OCI-LY7 (cell line): ENCODE measurements around the gene EID2B. TPM values are rescaled to one million over a fixed set of nuclear protein-coding genes. Genes with fewer than 3 reads are reported as not detected.

ENCODE experiments used
- Bru-seq: library from RNA; stranded (reverse); fragments of 400-500 nt; gene quantifications from one replicate; lab custom pipeline; 2021; lab: Mats Ljungman, UMichigan
- BruChase-seq, 2 experiments: library from RNA; stranded (reverse); fragments of 400-500 nt; gene quantifications; one replicate each; lab custom pipeline; 2021; lab: Mats Ljungman, UMichigan
- BruUV-seq: library from RNA; stranded (reverse); fragments of 400-500 nt; replicated peaks from 2 replicates; lab custom pipeline; 2021; lab: Mats Ljungman, UMichigan
- CTCF ChIA-PET: fragments of 300-600 bp; sonication (Branson Sonifier 250); formaldehyde crosslinking; loops from one replicate; lab custom pipeline; 2022; ENCODE audit warnings: antibody characterized with exemption; ENCODE audit not compliant: unreplicated experiment; lab: Charles Lee
- POLR2A ChIA-PET: fragments of 300-600 bp; sonication (Branson Sonifier 250); formaldehyde crosslinking; loops from one replicate; lab custom pipeline; 2022; ENCODE audit warnings: antibody characterized with exemption; lab: Charles Lee
- DNase-seq: peaks from one replicate; pipeline ENCODE4 v3.0.0-alpha.2; 2015; ENCODE audit warnings: low spot score
- H2AFZ ChIP-seq: fragments of 200-600 bp; sonication (generic), shearing (Covaris generic); 2 replicates; pipeline ENCODE4 v1.6.1; 2014; ENCODE audit warnings: mild to moderate bottlenecking, antibody characterized with exemption, low read length, moderate library complexity
- H3K27ac ChIP-seq: fragments of 200-600 bp; sonication (generic); 2 replicates; pipeline ENCODE4 v1.5.1; 2014; ENCODE audit warnings: mixed run types, low read depth, mild to moderate bottlenecking, moderate library complexity, low read length, inconsistent platforms; ENCODE audit not compliant: poor library complexity, severe bottlenecking
- H3K36me3 ChIP-seq: fragments of 200-600 bp; sonication (generic); 2 replicates; pipeline ENCODE4 v1.6.1; 2014; ENCODE audit warnings: mild to moderate bottlenecking, antibody characterized with exemption, low read length, moderate library complexity, mixed read lengths; ENCODE audit not compliant: insufficient read depth
- H3K4me1 ChIP-seq: fragments of 200-600 bp; sonication (generic); 2 replicates; pipeline ENCODE4 v1.5.1; 2014; ENCODE audit warnings: mild to moderate bottlenecking, low read length; ENCODE audit not compliant: insufficient read depth, poor library complexity, severe bottlenecking
- H3K4me2 ChIP-seq: fragments of 200-600 bp; sonication (generic); 2 replicates; pipeline ENCODE4 v1.6.1; 2014; ENCODE audit warnings: mild to moderate bottlenecking, low read length
- H3K4me3 ChIP-seq: fragments of 200-600 bp; sonication (generic); 2 replicates; pipeline ENCODE4 v1.5.1; 2014; ENCODE audit warnings: mild to moderate bottlenecking, low read depth, low read length; ENCODE audit not compliant: poor library complexity, severe bottlenecking
- H3K79me2 ChIP-seq: fragments of 200-600 bp; sonication (generic); 2 replicates; pipeline ENCODE4 v1.6.1; 2016; ENCODE audit warnings: low read depth, mild to moderate bottlenecking, low read length, moderate library complexity, mixed read lengths; ENCODE audit not compliant: insufficient read depth
- H3K9me2 ChIP-seq: fragments of 200-600 bp; sonication (generic); 2 replicates; pipeline ENCODE4 v1.6.1; 2016; ENCODE audit warnings: mild to moderate bottlenecking, low read length, mixed read lengths; ENCODE audit not compliant: insufficient read depth
- H3K9me3 ChIP-seq: fragments of 200-600 bp; sonication (generic); 2 replicates; pipeline ENCODE4 v1.6.1; 2014; ENCODE audit warnings: mild to moderate bottlenecking, mixed run types, low read length, mixed read lengths
- H4K20me1 ChIP-seq: fragments of 200-600 bp; sonication (generic); 2 replicates; pipeline ENCODE4 v1.6.1; 2014; ENCODE audit warnings: mild to moderate bottlenecking, antibody characterized with exemption, low read length, moderate library complexity, mixed read lengths; ENCODE audit not compliant: insufficient read depth
- EZH2phosphoT487 ChIP-seq: fragments of 200-600 bp; sonication (generic); IDR thresholded peaks from 2 replicates; pipeline ENCODE4 v1.6.1; 2018; ENCODE audit warnings: low read depth, borderline replicate concordance, mild to moderate bottlenecking, mixed run types, antibody characterized with exemption, low read length, moderate library complexity, mixed read lengths
- intact Hi-C: fragments of 100-400 bp; cut with micrococcal nuclease; formaldehyde crosslinking; loops from one replicate; pipeline ENCODE4 v1.10.0; 2022; ENCODE audit not compliant: unreplicated experiment
- long read RNA-seq: library from polyadenylated mRNA; stranded (forward); transcript quantifications from one replicate; pipeline ENCODE4 v2.0.0, GENCODE V29; 2022
- total RNA-seq, 2 experiments: library from RNA; depleted of rRNA in 1 of 2; stranded (reverse); fragments of >200 nt in 1 of 2; shearing (Covaris generic) in 1 of 2; gene quantifications; 2 replicates each; pipeline ENCODE4 v1.2.3, GENCODE V29; 2014 to 2022
- TF ChIP-seq, protein P1 (sequence below): fragments of 200-600 bp; sonication (generic); conservative IDR thresholded peaks from 2 replicates; pipeline ENCODE4 v1.5.1; 2014; ENCODE audit warnings: mild to moderate bottlenecking, antibody characterized with exemption, low read length, moderate library complexity, mixed read lengths

Gene EID2B, protein sequence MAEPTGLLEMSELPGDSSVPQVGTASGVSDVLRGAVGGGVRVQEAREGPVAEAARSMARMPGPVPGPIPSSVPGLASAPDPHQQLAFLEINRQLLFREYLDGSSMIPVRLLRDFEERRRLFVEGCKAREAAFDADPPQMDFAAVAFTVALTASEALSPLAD
- 11.7 and 13.9 TPM in 2 replicates for total RNA-seq (2014; rRNA removed; shearing (Covaris generic))
- 8.7 and 8.8 TPM in 2 replicates for total RNA-seq (2022)
- Bru-seq, nascent RNA, result percentile 68 among the genes with signal in this experiment
- BruChase-seq, experiment 1, labeled RNA remaining after a 6-hour chase, result percentile 70 among the genes with signal in this experiment
- BruChase-seq, experiment 2, labeled RNA remaining after a 2-hour chase, result percentile 68 among the genes with signal in this experiment
- long read RNA-seq, transcript EID2B-201 (1 exons, 1,865 nt), result major isoform, 16 of 18 reads
- long read RNA-seq, partial matches to known transcripts, result 0 of 18 reads
- long read RNA-seq, other reads (novel, unspliced or antisense), result 1 of 18 reads

DNA sequence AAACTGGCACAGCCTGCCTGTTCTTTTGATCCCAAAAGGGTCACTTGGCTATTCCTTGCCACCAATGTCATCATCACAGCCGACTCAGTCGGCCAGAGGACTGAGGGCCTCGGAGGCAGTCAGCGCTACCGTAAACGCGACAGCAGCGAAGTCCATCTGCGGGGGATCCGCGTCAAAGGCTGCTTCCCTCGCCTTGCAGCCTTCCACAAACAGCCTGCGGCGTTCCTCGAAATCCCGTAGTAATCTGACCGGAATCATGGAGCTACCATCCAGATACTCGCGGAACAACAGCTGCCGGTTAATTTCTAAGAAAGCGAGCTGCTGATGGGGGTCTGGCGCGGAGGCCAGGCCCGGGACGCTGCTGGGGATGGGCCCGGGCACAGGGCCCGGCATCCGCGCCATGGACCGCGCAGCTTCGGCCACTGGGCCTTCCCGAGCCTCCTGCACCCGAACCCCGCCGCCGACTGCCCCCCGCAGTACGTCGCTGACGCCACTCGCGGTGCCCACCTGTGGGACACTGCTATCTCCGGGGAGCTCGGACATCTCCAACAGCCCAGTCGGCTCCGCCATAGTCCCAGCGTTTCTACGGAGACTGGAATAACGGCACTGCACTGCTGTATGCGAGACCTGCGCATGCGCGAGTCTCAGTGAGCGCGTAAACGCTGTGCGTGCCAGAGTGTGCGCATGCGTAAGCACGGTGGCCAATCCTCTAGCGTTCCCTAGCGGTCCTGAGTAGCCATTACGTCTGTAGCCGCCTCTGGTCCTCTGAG, at the start of gene EID2B:
Gene EID2B (minus strand): TSS at position 620 of the 770 bp plus-strand sequence. CDS start 50 bp downstream, at position 570.
- TF ChIP-seq EZH2phosphoT487, result no peak
- TF ChIP-seq, protein P1, sequence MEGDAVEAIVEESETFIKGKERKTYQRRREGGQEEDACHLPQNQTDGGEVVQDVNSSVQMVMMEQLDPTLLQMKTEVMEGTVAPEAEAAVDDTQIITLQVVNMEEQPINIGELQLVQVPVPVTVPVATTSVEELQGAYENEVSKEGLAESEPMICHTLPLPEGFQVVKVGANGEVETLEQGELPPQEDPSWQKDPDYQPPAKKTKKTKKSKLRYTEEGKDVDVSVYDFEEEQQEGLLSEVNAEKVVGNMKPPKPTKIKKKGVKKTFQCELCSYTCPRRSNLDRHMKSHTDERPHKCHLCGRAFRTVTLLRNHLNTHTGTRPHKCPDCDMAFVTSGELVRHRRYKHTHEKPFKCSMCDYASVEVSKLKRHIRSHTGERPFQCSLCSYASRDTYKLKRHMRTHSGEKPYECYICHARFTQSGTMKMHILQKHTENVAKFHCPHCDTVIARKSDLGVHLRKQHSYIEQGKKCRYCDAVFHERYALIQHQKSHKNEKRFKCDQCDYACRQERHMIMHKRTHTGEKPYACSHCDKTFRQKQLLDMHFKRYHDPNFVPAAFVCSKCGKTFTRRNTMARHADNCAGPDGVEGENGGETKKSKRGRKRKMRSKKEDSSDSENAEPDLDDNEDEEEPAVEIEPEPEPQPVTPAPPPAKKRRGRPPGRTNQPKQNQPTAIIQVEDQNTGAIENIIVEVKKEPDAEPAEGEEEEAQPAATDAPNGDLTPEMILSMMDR, result peak; percentile 91
- Histone ChIP-seq H3K9me2 (no peaks in the 10 kb centered on the region), H3K4me1 (peaks cover 27% of the 10 kb centered on the region), H3K36me3 (no peaks in the 10 kb centered on the region; the same call in 1 of the 2 replicates), H2AFZ (peak within 1 kb of the TSS; percentile 71; the same call in 1 of the 2 replicates), H3K9me3 (no peaks in the 10 kb centered on the region), H3K79me2 (peaks cover 14% of the 10 kb centered on the region; the same call in 1 of the 2 replicates), H3K4me3 (peak within 1 kb of the TSS; percentile 89), H3K4me2 (peak within 1 kb of the TSS; percentile 98), H3K27ac (no peak within 1 kb of the TSS), H4K20me1 (no peaks in the 10 kb centered on the region)
- no TSS peak for BruUV-seq
- intact Hi-C loops, result loop anchor here (1.0 to 10.0 kb wide), 5 partner anchors 34 to 408 kb away; partner anchors contain the start of genes DLL3, MED29, PAF1 and PAK4
- peak; percentile 98 for DNase-seq
- POLR2A ChIA-PET, result interaction anchor here (0.5 to 3.9 kb wide), 5 partner anchors 10 to 97 kb away, joined by 3 to 10 read pairs (median 3); partner anchors contain the start of gene RPS16
- CTCF ChIA-PET, result interaction anchor here (0.9 kb wide), 3 partner anchors 25 to 92 kb away, joined by 3 to 7 read pairs (median 4); no protein-coding TSS in a partner anchor

DNA sequence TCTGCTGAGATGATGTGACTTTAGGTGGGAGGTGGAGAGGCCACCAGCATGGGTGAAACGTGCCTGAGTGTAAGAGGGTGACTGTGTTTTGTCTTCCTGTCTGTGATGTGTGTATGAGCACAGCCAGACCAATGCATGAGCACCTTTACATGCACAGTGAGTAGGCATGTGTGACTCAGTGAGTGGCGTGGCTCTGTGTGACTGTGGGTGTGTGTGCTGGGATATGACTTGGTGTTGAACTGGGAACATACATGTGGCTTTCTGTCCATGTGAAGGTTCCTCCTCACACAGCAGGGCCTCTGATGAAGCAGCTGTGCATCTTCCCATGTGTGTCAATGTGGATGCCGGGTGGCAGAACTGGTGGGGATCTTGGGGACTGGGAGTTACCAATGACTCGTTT, 49.8 kb upstream of the EID2B start:
- Histone ChIP-seq H4K20me1 (no peaks in the 10 kb centered on the region), H3K9me2 (no peaks in the 10 kb centered on the region), H3K36me3 (no peaks in the 10 kb centered on the region), H3K4me3 (no peak overlapping the region), H3K27ac (no peak overlapping the region), H3K79me2 (no peaks in the 10 kb centered on the region), H3K9me3 (no peaks in the 10 kb centered on the region), H3K4me2 (no peak overlapping the region), H3K4me1 (no peaks in the 10 kb centered on the region), H2AFZ (no peak overlapping the region)
- TF ChIP-seq EZH2phosphoT487, result no peak
- TF ChIP-seq, protein P1, result no peak
- BruUV-seq, result no TSS peak
- DNase-seq, result no peak
- CTCF ChIA-PET, result no interaction called here
- POLR2A ChIA-PET, result no interaction called here
- intact Hi-C loops, result no loop called here
